ENCODE measurements around the gene TENM3. TPM values are rescaled to one million over a fixed set of nuclear protein-coding genes. Genes with fewer than 3 reads are reported as not detected.

TENM3 gene
- total RNA-seq, 2 experiments from 2014 or later: not detected

DNA sequence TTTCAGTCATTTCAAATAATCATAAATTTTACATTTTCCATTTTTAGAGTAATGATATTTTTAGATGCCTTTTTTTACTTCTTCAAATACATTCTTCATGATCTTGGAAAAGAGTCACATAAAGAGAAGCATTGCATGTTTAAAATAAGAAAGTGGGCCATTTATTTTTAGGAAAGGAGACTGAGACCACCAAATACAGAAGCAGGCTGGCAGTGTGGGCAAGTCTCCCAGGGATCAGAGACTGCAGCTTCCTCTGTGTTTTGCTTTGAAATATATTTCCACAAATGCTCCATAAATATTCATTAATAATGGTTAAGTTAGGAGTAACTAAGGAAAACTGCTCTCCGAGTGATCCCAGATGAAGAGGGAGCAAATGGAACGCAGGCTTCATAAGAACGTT is 397.3 kb downstream of the TENM3 start:
- ATAC-seq (no peak), DNase-seq (no peak)
- Mint-ChIP-seq H3K27ac (no peak overlapping the region), H3K36me3 (ENCODE audit: low read depth) (no peaks in the 10 kb centered on the region), H3K9me3 (peaks cover 4% of the 10 kb centered on the region), H3K4me1 (ENCODE audit: low read depth) (no peaks in the 10 kb centered on the region), H3K4me3 (no peak overlapping the region), H3K27me3 (peaks cover 3% of the 10 kb centered on the region)
- CTCF ChIA-PET: no interaction called here
- POLR2A ChIA-PET: no interaction called here
- TF ChIP-seq, protein P1, sequence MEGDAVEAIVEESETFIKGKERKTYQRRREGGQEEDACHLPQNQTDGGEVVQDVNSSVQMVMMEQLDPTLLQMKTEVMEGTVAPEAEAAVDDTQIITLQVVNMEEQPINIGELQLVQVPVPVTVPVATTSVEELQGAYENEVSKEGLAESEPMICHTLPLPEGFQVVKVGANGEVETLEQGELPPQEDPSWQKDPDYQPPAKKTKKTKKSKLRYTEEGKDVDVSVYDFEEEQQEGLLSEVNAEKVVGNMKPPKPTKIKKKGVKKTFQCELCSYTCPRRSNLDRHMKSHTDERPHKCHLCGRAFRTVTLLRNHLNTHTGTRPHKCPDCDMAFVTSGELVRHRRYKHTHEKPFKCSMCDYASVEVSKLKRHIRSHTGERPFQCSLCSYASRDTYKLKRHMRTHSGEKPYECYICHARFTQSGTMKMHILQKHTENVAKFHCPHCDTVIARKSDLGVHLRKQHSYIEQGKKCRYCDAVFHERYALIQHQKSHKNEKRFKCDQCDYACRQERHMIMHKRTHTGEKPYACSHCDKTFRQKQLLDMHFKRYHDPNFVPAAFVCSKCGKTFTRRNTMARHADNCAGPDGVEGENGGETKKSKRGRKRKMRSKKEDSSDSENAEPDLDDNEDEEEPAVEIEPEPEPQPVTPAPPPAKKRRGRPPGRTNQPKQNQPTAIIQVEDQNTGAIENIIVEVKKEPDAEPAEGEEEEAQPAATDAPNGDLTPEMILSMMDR (IDR thresholded peaks at IDR 0.05): no peak
- intact Hi-C loops (cut with micrococcal nuclease): no loop called here

DNA sequence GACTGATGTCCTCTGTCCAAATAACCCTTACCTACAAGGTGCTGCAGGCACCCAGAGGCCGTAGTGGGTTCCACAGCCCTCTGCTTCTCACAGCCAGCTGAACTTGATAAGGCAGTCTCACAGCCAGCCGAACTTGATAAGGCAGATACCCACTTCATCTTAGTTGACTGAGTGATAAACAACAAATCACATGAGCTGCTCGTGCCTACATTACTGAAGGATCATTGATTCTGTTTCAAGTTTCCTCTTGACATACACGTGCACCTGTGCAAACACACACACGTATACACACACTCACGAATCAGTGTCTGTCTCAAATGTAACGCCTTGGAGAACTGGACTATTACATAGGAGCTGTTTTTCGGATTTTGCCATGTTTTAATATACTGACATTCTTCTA is 397.7 kb downstream of the TENM3 start:
- Mint-ChIP-seq H3K9me3 (peaks cover 6% of the 10 kb centered on the region), H3K4me1 (ENCODE audit: low read depth) (no peaks in the 10 kb centered on the region), H3K27ac (no peak overlapping the region), H3K36me3 (ENCODE audit: low read depth) (no peaks in the 10 kb centered on the region), H3K27me3 (peaks cover 3% of the 10 kb centered on the region), H3K4me3 (no peak overlapping the region)
- DNase-seq (no peak), ATAC-seq (no peak)
- TF ChIP-seq, protein P1 (IDR thresholded peaks at IDR 0.05): no peak
- CTCF ChIA-PET: no interaction called here
- POLR2A ChIA-PET: no interaction called here
- intact Hi-C loops (cut with micrococcal nuclease): no loop called here

DNA sequence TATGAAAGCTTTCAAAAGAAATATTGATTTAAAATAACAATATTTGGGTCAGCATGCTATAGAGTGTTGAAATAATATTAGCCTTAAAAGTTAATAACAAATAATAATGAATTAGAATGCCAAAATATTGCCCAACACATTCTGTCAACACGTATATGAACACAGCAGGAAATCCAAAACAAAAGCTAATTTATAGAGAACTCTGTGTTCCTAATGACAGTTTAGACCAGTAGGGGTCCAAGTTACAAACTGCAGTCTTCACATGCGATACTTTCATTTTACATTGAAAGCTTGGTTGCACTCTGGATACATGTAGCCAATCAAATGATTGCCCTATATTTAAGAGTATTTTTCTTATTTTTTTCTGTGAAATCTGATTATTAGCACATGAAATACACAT is 399.6 kb downstream of the TENM3 start:
- H3K4me1 Mint-ChIP-seq (ENCODE audit: low read depth): no peaks in the 10 kb centered on the region
- intact Hi-C loops (cut with micrococcal nuclease): no loop called here
- no peak for ATAC-seq
- peaks cover 3% of the 10 kb centered on the region for H3K27me3 Mint-ChIP-seq
- CTCF ChIA-PET: interaction anchor here (1.4 kb wide), 1 partner anchor 14 kb away, joined by 5 read pairs; no protein-coding TSS in a partner anchor
- DNase-seq: no peak
- POLR2A ChIA-PET: no interaction called here
- H3K9me3 Mint-ChIP-seq: peaks cover 6% of the 10 kb centered on the region
- H3K4me3 Mint-ChIP-seq: no peak overlapping the region
- TF ChIP-seq, protein P1 (IDR thresholded peaks at IDR 0.05): no peak
- no peak overlapping the region for H3K27ac Mint-ChIP-seq
- no peaks in the 10 kb centered on the region for H3K36me3 Mint-ChIP-seq (ENCODE audit: low read depth)

DNA sequence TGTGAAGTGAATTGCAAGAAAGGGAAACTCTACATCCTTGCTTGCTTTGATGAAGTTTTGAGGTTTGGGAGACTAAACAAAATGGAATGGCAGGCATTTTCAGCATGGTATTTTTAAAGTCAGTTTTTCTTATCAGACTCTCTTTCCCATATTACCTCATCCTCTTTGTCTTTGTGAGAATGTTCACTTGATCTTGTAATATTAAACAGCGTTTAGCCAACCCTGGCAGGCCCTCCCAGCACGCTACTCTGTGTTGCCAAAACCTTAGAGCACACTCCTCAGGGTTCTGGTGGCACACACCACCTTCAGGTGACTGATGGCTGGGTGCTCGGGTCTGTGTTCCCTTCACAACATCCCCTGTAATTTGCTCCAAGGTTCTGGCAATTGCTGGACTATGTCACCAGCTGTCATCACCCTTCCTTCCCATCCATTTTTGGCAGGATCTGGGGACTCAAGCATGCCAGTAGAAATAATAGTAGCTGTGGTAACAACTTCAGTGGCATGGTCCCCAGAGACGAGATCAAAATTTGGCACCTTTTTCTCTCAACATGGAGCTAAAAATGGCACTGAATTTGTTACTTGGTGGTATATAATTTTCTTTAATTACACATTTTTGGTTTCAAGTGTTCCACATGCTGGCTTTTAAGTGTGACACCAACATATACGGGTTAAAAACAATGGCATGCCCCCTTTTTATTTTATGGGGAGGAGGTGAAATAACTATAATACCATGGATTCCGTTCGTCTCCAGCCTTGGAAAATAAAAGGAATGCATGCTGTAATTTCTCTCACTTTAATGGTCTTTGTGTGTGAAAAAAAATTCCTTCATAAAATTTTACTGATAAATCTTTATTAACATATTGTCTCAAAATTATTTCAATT is 400.8 kb downstream of the TENM3 start:
- Mint-ChIP-seq H3K9me3 (peaks cover 6% of the 10 kb centered on the region), H3K4me1 (ENCODE audit: low read depth) (no peaks in the 10 kb centered on the region), H3K4me3 (no peak overlapping the region), H3K27me3 (peaks cover 3% of the 10 kb centered on the region), H3K27ac (no peak overlapping the region), H3K36me3 (ENCODE audit: low read depth) (no peaks in the 10 kb centered on the region)
- CTCF ChIA-PET: no interaction called here
- ATAC-seq (no peak), DNase-seq (no peak)
- intact Hi-C loops (cut with micrococcal nuclease): no loop called here
- TF ChIP-seq, protein P1 (IDR thresholded peaks at IDR 0.05): no peak
- POLR2A ChIA-PET: no interaction called here

DNA sequence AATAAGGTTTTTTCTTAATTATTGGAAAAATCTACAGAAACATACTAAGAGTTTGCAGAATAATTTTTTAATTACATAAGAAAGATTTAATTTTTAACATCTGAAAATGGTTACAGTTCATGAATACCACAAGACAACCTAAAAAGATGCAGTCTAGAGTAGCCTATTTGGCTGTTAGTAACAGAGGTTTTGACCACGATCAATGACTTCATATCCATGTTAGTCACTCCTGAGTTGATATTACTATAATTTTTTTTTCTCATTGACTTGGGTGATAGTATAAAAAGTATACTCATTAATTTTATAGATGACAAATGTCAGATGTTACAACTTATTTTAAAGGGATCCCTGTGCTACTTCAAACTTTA is 401.5 kb downstream of the TENM3 start:
- Mint-ChIP-seq H3K36me3 (ENCODE audit: low read depth) (no peaks in the 10 kb centered on the region), H3K4me1 (ENCODE audit: low read depth) (no peaks in the 10 kb centered on the region), H3K27me3 (peaks cover 3% of the 10 kb centered on the region), H3K4me3 (no peak overlapping the region), H3K27ac (no peak overlapping the region), H3K9me3 (peaks cover 6% of the 10 kb centered on the region)
- TF ChIP-seq, protein P1 (IDR thresholded peaks at IDR 0.05): no peak
- intact Hi-C loops (cut with micrococcal nuclease): no loop called here
- DNase-seq (no peak), ATAC-seq (no peak)
- POLR2A ChIA-PET: no interaction called here
- CTCF ChIA-PET: no interaction called here

Data from activated CD8-positive, alpha-beta T cell treated with anti-CD3 and anti-CD28 coated beads for 36 hours (primary cell).